T-helper 2 cell (primary cell): ENCODE results near the gene N4BP2L2.
"Not testable (repeated sequence)": the region's sequence is repeated elsewhere in the genome, so short reads cannot be mapped to it uniquely, and the experiment has no call there.

Experiments used
- DNase-seq, 5 experiments: peaks; one replicate each; pipeline versions ENCODE4 v3.0.0 to v3.0.0-alpha.2; 2012 to 2022
- total RNA-seq, 2 donors: gene quantifications; one replicate each; lab custom pipeline; 2026; lab: John Stamatoyannopoulos, UW

The N4BP2L2 gene
- 212 to 320 reads per million in 2 donors for total RNA-seq

GRCh38 chr13:32538621-32539246, at the start of gene N4BP2L2:
Gene N4BP2L2 (minus strand): TSS chr13:32538795. CDS start chr13:32537027, 1,768 bp downstream.
- DNase-seq, result peak; percentile 59 to 98 (median 84)

DNA sequence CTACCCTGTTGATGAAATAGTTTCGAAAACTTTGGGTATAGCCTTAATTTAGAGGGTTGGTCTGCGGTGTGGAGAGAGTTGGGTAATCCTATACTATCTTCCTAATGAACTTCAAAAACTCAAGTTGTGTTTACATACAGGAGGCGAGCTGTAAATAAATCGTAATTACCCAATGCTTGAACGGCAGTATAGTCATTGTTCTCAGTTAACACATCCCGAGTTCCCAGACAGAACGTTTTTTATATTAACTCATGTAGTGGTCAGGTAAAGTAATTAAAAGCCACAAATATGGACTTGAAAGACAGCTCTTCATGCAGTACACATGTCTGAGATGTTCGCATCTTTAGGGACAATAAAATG, 49.2 kb upstream of the N4BP2L2 start:
- no peak for DNase-seq

DNA sequence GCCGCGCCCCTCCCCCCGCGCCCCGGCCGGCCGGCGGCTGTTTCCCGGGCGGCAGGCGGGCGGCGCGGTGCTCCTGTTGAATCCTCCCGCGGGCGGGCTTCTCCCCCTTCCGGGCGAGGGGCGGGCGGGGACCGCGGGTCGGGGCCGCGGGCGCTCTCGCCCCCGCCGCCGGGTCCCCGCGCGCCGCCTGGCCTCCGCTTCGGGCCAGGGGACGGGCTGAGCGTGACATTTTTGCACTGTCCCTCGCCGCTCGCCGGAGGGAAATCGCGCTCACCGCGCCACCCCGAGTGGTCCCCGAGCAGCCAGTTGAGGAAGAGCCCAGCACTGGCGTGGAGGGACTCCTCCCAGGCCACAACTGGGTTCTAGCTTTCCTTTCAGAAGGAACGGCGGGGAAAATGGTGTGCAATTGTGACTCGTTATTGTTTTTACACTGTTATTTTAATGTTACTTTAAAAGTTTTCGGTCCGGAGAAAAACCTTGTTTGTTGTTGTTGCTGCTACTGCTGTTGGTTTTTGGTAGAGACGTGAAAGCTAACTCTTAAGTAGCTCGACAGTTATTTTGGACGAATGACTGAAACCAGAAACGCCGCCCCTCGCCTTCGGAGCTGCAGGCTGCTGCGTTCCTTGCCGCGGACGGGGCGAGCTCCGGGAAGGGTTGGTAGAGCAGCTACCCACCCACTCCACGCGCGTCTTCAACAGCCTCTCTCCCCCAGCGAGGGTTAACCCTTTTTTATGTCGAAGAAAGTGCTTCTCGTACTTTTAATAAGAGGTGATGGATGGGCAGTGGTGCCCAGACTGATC, 48.6 kb upstream of the N4BP2L2 start:
- peak; percentile 17 to 72 (median 41) for DNase-seq

DNA sequence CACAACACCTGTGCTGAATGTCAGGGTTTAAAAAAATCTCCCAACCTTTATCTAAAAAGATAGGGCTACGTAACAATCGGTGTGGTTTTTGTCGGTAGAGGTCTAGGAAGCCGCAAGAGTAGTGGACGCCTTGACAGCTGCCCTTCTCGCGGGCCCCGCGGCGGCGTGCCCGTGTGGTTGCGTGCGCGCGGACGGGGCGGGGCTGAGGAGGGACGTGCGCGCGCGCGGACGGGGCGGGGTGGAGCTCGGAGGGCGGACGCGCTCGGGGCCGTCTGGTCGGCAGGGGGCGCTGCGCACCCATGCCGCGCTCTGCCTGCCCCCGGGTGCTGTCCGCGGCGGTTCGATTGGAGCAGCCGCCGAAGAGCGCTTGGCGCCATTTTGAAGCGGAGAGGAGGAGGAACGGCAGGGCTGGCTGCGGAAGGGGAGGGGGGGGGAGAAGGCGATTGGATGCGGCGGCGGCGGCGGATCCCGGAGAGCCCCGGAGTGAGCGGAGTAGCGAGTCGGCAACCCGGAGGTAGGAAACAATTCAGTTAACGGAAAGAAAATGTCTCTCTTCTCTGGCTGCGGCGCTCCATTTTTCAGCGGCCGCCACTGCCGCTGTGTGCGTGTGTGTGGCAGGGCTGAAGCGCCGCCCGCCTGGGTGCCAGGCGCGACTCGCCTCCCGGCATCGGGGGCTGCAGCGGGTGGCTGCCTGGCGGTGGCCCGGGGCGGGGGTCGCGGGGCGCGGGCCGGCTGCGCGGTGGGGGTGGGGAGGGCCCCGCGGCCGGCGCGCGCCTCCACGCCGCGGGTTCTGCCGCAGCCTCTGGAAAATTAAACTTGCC, 47.7 kb upstream of the N4BP2L2 start, which contains the start of gene PDS5B:
Gene PDS5B (plus strand): TSS at position 373 of the 821 bp plus-strand sequence. CDS start 62,321 bp downstream, outside the sequence.
- DNase-seq, result peak; percentile 90 to 97 (median 94)

DNA sequence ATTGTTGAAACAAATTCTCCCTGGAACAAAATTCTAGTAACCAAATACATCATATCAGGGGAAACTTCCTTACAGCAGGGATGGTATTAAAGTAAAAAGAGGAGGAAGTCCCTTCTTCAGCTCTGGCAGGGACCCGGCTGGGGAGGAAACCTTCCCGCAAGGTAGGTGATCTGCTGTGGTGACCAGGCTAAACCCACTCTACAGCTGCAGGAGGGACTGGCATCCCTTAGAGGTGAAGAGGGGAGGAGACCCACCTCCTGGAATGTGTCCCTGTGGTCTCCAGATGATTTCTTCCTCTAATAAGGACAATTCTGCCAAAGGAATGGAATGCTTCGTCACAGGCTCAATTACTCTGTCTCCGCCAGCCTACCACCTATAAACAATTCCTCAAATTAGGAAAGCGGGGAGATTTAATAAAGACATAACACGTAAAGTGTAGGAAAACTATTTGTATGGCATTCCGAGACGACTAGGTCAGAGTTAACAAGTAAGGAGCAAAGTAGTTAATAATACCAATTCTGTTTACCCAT, 47.0 kb upstream of the N4BP2L2 start:
- no peak for DNase-seq

DNA sequence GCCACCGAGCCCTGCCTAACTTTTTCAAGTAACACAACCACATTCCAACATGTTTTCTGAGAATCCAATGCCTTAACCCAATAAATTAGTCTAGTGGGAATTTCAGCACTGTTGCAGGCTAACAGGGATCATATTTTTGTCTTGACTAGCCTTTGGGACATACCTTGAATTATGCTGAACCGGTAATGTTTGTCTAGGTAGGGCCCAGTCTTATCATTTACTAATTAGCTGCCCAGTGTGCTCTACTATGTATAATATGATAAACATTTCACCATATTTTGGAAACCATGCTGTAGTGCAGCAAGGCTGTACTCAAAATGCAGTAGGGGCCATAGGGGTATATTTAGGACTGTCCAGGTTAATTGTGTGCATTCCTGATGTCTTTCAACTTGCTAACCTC, 44.4 kb upstream of the N4BP2L2 start:
- no peak for DNase-seq

DNA sequence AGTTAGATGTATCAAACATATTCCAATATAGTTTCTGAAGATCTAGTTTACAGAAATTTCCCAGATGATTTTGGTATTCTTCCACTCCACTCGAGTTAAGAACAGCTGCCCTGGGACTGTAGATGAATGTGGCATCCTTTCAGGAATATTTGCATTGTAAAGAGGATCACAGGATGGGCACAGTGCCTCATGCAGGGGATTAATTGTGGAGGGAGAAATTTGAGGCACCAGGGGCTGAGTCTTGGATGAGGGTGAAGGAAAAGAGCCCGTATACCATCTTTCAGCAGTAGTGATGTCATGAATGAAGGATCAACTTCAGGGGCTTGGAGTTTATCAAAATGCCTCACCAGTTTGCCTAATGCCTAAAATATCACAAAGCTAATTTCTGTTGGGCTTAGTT, 43.7 kb upstream of the N4BP2L2 start:
- no peak for DNase-seq

DNA sequence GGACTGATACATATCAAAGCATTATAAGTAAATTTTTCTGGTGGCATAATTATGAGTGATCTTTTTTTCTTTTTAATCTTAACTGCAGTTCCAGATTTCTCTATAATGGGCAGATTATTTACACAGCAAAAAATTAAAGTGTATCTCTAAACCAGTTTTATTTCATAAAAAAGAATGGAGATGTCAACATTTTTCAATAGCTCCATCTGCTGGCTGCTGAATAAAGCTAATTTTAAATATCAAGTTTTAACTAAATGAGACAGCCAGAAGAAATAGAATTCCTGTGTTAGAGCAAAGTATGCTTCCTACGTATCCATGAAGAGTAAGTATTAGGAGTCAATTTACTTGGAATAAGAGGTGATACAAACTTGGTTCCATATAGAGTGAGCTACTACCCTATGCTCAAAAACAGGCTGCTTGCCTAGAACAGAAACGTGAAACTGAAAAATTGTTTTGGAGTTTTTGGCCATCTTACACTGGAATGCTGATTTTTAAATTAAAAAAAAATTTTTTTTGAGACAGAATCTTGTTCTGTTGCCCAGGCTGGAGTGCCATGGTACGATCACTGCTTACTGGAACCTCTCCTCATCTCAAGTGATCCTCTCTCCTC, 42.7 kb upstream of the N4BP2L2 start:
- DNase-seq, result peak in 1 of 5 experiments; percentile 46

- DNase-seq, result no peak
Observed at GRCh38 chr13:32577032-32577431, 38.4 kb upstream of the N4BP2L2 start.

DNA sequence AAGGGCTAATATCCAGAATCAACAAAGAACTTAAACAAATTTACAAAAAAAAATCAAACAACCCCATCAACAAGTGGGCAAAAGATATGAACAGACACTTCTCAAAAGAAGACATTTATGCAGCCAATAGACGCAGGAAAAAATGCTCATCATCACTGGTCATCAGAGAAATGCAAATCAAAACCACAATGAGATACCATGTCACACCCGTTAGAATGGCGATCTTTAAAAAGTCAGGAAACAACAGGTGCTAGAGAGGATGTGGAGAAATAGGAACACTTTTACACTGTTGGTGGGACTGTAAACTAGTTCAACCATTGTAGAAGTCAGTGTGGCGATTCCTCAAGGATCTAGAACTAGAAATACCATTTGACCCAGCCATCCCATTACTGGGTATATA, 37.1 kb upstream of the N4BP2L2 start:
- DNase-seq, result not testable (repeated sequence)

DNA sequence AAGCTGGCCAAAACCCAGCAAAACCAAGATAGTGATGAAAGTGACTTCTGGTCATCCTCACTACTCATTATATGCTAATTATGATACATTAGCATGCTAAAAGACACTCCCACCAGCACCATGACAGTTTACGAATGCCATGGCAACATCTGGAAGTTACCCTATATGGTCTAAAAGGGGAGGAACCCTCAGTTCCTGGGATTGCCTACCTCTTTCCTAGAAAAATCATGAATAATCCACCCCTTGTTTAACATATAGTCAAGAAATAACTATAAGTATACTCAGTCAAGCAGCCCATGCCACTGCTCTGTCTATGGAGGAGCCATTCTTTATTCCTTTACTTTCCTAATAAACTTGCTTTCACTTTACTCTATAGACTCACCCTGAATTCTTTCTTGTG, 22.2 kb upstream of the N4BP2L2 start:
- not testable (repeated sequence) for DNase-seq

- DNase-seq, result no peak
Observed at GRCh38 chr13:32555613-32556012, 17.0 kb upstream of the N4BP2L2 start.

DNA sequence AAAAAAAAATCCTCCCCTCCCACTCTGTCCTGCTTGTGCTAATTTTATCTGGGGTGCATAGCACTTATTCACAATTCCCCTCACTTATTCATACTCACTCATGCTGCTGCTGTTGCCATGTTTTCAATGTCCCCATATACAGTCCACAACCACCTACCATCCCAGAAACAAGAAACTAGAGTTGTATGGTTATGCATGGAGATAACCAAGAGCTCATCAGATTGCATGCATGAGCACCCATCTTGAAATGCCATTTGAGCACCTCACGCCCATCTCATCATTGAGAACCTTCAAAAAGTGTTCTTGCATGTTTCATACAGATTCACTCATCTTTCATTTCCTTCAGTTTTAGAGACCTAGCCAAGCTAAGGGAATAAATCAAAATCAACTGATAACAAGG, 15.1 kb upstream of the N4BP2L2 start:
- no peak for DNase-seq

DNA sequence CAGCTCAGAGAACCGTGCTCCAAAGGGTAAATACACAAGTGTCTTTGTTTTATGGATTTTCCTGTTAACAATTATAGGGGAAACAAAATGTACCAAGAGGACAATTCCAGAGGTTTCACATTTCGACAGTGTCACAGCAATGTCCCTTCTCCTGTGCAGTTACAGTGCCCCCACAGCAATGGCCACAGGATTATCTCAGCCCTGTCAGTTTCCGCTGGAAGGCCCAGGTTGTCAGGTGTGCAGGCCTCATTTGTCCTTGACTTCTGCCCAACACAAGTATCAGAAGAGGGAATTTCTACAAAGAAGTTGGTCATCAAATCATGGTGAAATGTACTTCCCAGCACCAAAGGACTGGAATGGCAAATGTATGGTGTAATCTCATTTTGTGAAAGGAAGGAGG, 11.2 kb upstream of the N4BP2L2 start:
- no peak for DNase-seq

DNA sequence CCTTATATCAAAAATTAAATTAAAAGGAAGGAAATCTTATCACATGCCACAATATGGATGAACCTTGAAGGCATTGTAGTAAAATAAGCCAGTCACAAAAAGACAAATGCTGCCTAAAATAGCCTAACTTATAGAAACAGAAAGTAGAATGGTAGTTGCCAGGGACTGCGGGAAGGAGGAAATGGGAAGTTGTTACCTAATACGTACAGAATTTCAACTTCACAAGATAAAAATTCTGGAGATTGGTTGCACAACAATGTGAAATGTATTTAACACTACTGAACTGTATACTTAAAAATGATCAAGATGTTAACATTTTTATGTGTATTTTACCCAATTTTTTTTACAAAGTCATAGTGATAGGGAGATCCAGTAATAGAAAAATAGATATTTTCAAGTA, 10.2 kb upstream of the N4BP2L2 start:
- DNase-seq, result no peak

DNA sequence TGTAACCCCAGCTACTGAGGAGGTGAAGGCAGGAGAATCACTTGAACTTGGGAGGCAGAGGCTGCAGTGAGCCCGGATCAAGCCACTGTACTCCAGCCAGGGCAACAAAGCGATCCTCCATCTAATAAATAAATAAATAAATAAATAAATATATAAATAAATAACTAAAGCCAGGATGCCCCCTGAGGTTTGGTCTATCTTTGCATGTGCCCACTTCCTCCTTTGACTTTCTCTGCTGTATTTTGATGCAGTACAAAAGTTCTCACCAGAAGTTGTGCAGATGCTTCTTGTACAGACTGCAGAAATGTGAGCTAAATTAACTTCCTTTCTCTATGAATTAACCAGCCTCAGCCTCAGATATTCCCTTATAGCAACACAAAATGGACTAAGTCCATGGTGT, 6.5 kb upstream of the N4BP2L2 start:
- DNase-seq, result no peak

DNA sequence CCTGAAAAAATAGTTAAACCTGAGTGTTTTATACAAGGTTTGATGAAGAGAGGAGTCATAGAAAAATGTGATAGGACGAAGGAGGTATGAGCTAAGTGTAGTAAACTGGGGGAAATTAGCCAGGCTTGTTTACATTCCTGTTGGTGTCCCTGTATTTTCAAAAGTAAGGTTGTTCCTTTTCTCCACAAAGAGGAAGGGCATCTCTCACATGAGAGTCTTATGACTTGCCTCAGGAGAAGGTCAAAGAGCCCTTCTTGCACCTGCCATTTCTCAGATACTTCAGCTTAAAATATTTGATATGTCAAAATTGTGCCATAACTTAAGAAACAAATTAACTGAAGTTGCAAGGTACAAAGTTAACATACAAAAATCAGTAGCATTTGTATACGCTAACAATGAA, 3.6 kb upstream of the N4BP2L2 start:
- DNase-seq, result no peak

DNA sequence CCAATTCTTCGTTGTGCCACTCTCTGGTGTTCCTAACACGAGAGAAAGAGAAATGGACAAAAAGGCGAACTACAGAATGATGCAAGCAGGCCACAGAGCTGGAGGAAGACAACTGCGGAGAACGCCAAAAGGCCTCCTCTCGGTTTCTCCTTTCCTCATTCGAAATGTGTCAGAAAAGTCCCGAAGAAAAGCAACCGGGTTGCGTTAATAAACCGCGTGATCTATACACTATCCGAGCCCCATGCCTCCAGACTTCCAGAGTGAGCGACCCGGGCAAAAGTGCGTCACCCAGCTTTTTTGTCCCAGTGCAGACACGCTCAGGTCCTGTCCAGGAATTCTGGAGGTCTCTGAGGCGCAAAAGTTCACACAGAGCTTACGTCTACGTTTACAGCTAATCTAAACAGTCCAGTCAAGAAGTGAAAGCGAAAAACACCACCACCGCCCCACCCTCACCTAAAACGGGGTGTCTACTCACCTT, 413 bp downstream of the N4BP2L2 start:
- DNase-seq, result no peak

DNA sequence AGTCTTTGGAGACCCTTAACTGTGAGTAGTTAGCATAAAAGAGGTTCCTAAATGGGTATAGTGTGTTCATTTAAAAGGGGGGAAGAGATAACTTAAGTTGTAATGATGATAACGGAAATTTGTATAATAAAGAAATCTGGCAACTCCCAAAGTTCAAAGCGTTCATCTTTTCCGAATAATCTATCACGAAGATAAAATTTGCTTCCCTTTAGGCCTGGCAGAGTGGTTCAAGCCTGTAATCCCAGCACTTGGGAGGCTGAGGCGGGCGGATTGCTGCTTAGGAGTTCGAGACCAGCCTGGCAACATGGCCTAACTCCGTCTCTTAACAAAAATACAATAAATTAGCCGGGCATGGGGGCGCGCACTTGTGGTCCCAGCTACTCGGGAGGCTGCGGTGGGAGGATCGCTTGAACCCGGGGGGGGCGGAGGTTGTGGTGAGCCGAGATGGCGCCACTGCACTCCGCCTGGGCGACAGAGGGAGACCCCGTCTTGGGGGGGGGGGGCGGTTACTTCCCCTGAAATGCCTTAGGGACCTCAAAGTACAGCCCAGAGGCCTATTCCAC, 934 bp downstream of the N4BP2L2 start:
- peak in 4 of 5 experiments; percentile 6 to 78 (median 20) for DNase-seq

DNA sequence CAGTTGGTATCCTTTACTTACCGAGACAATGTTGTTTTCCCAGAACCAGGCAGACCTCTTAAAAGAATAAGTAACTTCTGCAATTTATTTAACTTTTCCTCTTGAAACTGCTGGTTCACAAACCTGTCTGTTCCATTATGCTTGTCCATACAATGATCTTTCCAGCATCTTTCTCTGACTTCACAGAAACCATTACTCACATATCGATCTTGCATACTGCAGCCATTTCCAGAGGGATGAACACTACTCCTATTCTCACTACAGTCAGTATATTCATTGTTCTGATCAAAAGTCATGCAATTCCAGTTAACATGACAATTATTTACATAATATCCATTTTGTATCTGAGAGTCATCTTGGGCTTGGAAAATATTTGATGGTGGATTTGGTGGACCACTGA, 2.8 kb downstream of the N4BP2L2 start:
- no peak for DNase-seq

DNA sequence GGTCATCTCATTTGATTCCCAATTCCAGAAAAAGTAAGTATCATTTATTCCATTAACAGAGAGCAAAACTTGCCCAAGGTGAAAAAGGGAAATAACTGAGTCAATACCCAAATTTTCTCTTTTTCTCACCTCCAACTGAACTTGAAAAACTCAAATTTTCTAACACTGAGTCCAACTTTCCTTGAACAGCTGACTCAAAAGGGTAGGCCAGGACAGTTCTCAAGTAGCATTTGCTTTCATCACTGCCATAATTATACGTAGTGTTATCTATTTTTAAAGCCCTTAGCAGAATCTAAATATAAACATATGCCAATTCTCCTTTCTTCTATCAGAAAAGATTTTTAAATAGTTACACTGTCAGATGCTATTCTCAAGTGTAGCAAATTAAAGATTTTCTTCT, 3.5 kb downstream of the N4BP2L2 start:
- no peak for DNase-seq

- peak in 2 of 5 experiments; percentile 23 to 67 for DNase-seq
Observed at GRCh38 chr13:32530841-32531253, 7.7 kb downstream of the N4BP2L2 start.
